NT2/D1 (cell line): ENCODE data around the gene TMEM255B.

Source experiments
- DNase-seq: peaks from one replicate; pipeline ENCODE4 v3.0.0-alpha.2; 2011; ENCODE audit warnings: low read depth, low spot score
- H3K27me3 ChIP-seq: 2 replicates; pipeline ENCODE4 v1.6.0; 2011; ENCODE audit warnings: mild to moderate bottlenecking; ENCODE audit not compliant: insufficient read length, insufficient read depth
- H3K36me3 ChIP-seq: 2 replicates; pipeline ENCODE4 v1.6.1; 2011; ENCODE audit warnings: mild to moderate bottlenecking, low read length, mixed read lengths; ENCODE audit not compliant: insufficient read depth, insufficient read length
- H3K4me1 ChIP-seq: 2 replicates; pipeline ENCODE4 v1.5.1; 2011; ENCODE audit not compliant: insufficient read depth, insufficient read length
- H3K4me3 ChIP-seq: 2 replicates; pipeline ENCODE4 v1.5.1; 2011; ENCODE audit warnings: low read depth; ENCODE audit not compliant: insufficient read length
- H3K9ac ChIP-seq: 2 replicates; pipeline ENCODE4 v1.6.0; 2011; ENCODE audit warnings: low read depth; ENCODE audit not compliant: insufficient read length
- H3K9me3 ChIP-seq: 2 replicates; pipeline ENCODE4 v1.5.1; 2011; ENCODE audit warnings: mild to moderate bottlenecking, low read length; ENCODE audit not compliant: insufficient read depth
- SUZ12 ChIP-seq: IDR thresholded peaks from 2 replicates; pipeline ENCODE4 v1.6.1; 2011; ENCODE audit not compliant: insufficient read length, insufficient read depth; ENCODE audit errors: extremely low read depth
- YY1 ChIP-seq: IDR thresholded peaks from 2 replicates; pipeline ENCODE4 v1.6.1; 2011; ENCODE audit not compliant: insufficient read length, insufficient read depth
- ZNF274 ChIP-seq: IDR thresholded peaks from 2 replicates; pipeline ENCODE4 v1.6.1; 2011; ENCODE audit warnings: mild to moderate bottlenecking, low read depth, low read length

The TMEM255B gene

GRCh38 chr13:113841353-113841650, 82.3 kb downstream of the TMEM255B start:
- H3K4me1 ChIP-seq: peaks cover 33% of the 10 kb centered on the region
- TF ChIP-seq SUZ12: no peak
- no peak for TF ChIP-seq YY1
- DNase-seq: no peak
- no peaks in the 10 kb centered on the region for H3K27me3 ChIP-seq
- peaks cover 68% of the 10 kb centered on the region for H3K36me3 ChIP-seq
- H3K4me3 ChIP-seq: no peak overlapping the region
- no peaks in the 10 kb centered on the region for H3K9me3 ChIP-seq
- no peak overlapping the region for H3K9ac ChIP-seq

GRCh38 chr13:113842336-113843062, 83.5 kb downstream of the TMEM255B start:
- Histone ChIP-seq H3K4me3 (no peak overlapping the region), H3K4me1 (peaks cover 25% of the 10 kb centered on the region), H3K9ac (no peak overlapping the region), H3K9me3 (no peaks in the 10 kb centered on the region), H3K27me3 (no peaks in the 10 kb centered on the region), H3K36me3 (peaks cover 73% of the 10 kb centered on the region)
- no peak for DNase-seq
- TF ChIP-seq SUZ12: no peak
- TF ChIP-seq YY1: no peak
- TF ChIP-seq ZNF274: no peak

GRCh38 chr13:113843063-113843654, 84.1 kb downstream of the TMEM255B start:
- H3K9ac ChIP-seq: no peak overlapping the region
- H3K9me3 ChIP-seq: no peaks in the 10 kb centered on the region
- H3K27me3 ChIP-seq: no peaks in the 10 kb centered on the region
- H3K36me3 ChIP-seq: peaks cover 78% of the 10 kb centered on the region
- TF ChIP-seq ZNF274 (no peak), SUZ12 (no peak), YY1 (no peak)
- H3K4me3 ChIP-seq: no peak overlapping the region
- H3K4me1 ChIP-seq: peaks cover 19% of the 10 kb centered on the region
- no peak for DNase-seq

GRCh38 chr13:113843864-113844556, 85.0 kb downstream of the TMEM255B start:
- DNase-seq: no peak
- Histone ChIP-seq H3K9me3 (no peaks in the 10 kb centered on the region), H3K27me3 (no peaks in the 10 kb centered on the region), H3K36me3 (peaks cover 79% of the 10 kb centered on the region), H3K4me1 (peaks cover 13% of the 10 kb centered on the region), H3K4me3 (no peak overlapping the region), H3K9ac (no peak overlapping the region)
- TF ChIP-seq ZNF274 (no peak), YY1 (no peak), SUZ12 (no peak)

- DNase-seq: no peak
- Histone ChIP-seq H3K36me3 (peaks cover 69% of the 10 kb centered on the region), H3K27me3 (no peaks in the 10 kb centered on the region), H3K9me3 (no peaks in the 10 kb centered on the region), H3K9ac (peak overlapping the region; percentile 24), H3K4me1 (peaks cover 12% of the 10 kb centered on the region), H3K4me3 (no peak overlapping the region)
- no peak for TF ChIP-seq SUZ12
- TF ChIP-seq ZNF274: no peak
- no peak for TF ChIP-seq YY1
Measured at GRCh38 chr13:113845055-113845454, 86.0 kb downstream of the TMEM255B start.

GRCh38 chr13:113845723-113846635, 87.0 kb downstream of the TMEM255B start:
- no peak overlapping the region for H3K9ac ChIP-seq
- H3K9me3 ChIP-seq: no peaks in the 10 kb centered on the region
- H3K4me1 ChIP-seq: peaks cover 5% of the 10 kb centered on the region
- H3K4me3 ChIP-seq: no peak overlapping the region
- no peaks in the 10 kb centered on the region for H3K27me3 ChIP-seq
- no peak for TF ChIP-seq YY1
- TF ChIP-seq ZNF274: no peak
- TF ChIP-seq SUZ12: no peak
- DNase-seq: no peak
- H3K36me3 ChIP-seq: peaks cover 62% of the 10 kb centered on the region
